Keratinocyte (primary cell): ENCODE data around the gene AKNA.

ENCODE experiments used
- CTCF ChIP-seq, 3 experiments: IDR thresholded peaks in 1 of 3; conservative IDR thresholded peaks in 1 of 3; optimal IDR thresholded peaks in 1 of 3; 2 replicates in 2 of 3; 3 replicates in 1 of 3; pipeline versions ENCODE3 to v1.5.1; 2011; ENCODE audit warnings: low read length in 3 of 3, mild to moderate bottlenecking in 3 of 3, moderate library complexity in 2 of 3, control low read depth in 1 of 3, inconsistent platforms in 1 of 3; ENCODE audit not compliant: insufficient read depth in 2 of 3; ENCODE audit errors: extremely low read depth in 1 of 3
- EZH2 ChIP-seq: IDR thresholded peaks from one replicate; pipeline ENCODE4 v1.6.1; 2012; ENCODE audit warnings: inconsistent platforms, mild to moderate bottlenecking, low read length, moderate library complexity

GRCh38 chr9:114400219-114400618 is 12.4 kb upstream of the AKNA start:
- TF ChIP-seq CTCF (optimal IDR thresholded peaks at IDR 0.05 in 1 of 3, IDR thresholded peaks at IDR 0.05 in 1 of 3, conservative IDR thresholded peaks at IDR 0.05 in 1 of 3; ENCODE audit: extremely low read depth in 1 of 3, insufficient read depth in 2 of 3, low read length in 3 of 3) (no peak), EZH2 (no peak)
